HG03097 (cell line): ENCODE data around the gene CT47C1.

Source experiments
- ATAC-seq: cut with Tn5 transposase; IDR thresholded peaks from one replicate; pipeline ENCODE4 v1.9.1; 2021; ENCODE audit not compliant: unreplicated experiment, low FRiP score

Gene CT47C1

GRCh38 chrX:119073200-119073905, 560 bp downstream of the CT47C1 start:
- ATAC-seq, result no peak

DNA sequence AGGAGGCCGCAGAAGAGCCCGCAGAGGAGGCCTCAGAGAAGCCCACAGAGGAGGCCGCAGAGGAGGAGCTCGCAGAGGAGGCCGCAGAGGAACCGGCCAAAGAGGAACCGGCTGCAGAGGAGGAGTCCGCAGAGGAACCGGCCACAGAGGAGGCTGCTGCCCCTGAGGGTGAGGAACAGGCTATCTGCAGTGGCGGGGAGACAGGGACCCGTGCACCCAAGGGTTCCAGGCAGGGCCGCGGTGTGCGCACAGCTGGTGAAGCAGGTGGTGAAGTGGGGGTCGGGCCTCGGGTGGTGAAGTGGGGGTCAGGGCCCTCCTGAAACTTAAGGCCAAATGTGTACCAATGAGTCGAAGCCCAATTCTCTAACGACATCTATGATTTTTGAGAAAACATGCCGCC, 1.1 kb downstream of the CT47C1 start:
- no peak for ATAC-seq

GRCh38 chrX:119075270-119076025, 2.7 kb downstream of the CT47C1 start:
- no peak for ATAC-seq

DNA sequence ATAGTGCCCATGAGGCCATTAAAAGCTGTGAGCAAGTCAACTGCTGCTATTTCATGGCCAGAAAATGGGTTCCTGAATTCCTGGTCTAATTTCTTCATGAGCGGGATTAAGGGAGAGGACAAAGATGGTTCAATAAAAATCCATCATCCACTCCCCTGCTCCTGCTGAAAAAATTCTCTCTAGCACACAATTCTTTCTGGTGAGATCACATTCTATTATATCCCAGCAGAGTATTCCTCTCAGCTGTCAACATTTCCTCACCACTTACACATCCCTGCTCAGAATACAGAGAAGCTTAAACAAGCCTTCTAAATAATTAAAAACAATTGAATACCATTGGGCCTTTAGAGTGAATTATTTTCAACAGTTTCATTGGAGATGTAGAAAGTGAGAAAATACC, 9.5 kb downstream of the CT47C1 start:
- ATAC-seq, result no peak

- ATAC-seq, result no peak
Measured at GRCh38 chrX:119084766-119085165, 12.0 kb downstream of the CT47C1 start.

DNA sequence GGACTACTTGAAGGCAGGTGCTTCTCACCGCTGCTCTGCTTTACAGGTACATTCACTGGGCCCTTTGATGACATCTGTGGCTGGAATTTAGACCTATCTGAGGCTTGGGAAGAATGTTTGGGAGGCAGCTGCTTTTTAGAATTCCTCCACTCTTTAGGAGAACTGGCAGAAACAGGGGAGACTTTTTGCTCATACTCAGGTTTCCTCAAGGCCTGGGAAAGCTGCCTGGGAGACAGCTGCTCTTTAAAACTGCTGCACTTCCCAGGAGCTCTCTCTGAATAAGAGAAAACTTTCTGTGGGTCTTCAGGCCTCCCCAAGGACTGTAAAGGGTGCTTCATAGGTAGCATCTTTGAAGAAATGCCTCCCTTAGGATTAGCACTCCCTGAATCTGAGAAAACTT, 14.3 kb downstream of the CT47C1 start:
- no peak for ATAC-seq

DNA sequence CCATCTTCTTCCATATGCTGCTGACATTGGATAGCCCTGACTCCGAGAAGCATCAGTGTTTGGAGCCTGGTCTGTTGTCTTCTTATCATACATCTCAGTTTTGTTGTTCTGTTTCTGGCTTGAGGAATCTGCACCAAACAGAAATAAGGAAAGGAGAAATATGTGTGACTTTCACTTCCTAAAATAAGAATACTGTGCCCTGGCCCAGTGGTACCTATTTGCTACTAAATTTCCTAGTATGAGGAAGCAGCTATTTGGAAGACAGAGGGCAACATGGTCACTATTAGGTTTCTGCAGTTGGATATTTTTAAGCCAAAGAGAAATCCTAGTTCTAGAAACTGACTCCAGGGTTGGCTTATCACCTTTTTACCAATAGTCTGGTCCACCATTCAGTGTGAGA, 16.8 kb downstream of the CT47C1 start:
- no peak for ATAC-seq

GRCh38 chrX:119090627-119091026, 17.8 kb downstream of the CT47C1 start:
- ATAC-seq, result no peak

DNA sequence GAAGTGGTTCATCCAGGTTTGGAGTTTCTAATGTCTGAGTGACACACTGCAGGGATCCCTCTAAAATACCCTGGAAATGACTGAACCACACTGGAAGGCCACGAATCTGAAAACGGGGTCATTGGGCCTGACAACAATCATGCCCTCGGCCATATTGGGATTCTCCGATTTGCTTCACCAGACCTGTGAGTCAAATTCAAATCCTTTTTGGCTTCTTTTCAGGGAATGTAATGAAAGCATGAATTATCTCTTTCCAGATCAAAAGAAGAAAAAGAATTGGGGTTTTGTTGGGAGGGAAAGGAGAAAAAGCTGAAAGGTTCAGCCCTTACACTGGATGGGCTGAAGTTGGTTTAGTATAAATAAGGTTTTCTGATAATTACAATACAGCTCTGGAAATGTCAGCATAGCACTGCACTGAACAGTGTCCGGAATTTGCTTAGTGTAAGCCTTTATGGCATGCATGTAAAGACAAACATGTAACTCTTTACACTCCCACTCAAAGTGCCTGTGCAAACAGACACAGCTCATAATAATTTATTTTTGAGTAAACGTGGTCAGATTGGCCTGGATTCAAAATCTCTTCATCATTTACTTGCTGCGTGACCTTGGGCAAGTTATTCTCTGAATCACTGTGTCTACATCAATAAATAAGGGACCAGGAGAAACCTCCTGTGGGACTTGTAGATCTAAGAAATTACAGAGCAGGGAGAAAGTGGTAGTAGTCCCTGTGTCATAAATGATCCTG, 21.4 kb downstream of the CT47C1 start:
- ATAC-seq, result no peak

GRCh38 chrX:119094819-119095218, 22.0 kb downstream of the CT47C1 start:
- ATAC-seq, result no peak

DNA sequence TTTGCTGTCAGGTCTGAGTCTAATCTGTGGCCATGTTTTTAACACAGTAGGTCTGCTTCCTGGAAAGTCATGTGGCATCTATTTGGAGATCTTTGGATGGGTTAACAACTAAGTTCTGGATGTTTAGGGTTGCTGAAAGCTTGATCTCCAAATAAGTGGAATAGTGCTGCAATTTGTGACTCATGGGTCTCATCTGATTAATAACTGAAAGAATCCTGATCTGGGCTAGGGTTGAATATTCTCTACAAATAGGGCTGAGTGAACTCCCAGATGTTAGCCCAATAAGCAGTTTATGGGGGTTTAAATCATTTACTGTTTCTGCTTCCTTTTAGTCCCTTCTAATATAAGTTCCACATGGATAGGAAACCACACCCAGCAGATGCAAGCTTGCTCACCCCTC, 23.1 kb downstream of the CT47C1 start:
- ATAC-seq, result no peak

DNA sequence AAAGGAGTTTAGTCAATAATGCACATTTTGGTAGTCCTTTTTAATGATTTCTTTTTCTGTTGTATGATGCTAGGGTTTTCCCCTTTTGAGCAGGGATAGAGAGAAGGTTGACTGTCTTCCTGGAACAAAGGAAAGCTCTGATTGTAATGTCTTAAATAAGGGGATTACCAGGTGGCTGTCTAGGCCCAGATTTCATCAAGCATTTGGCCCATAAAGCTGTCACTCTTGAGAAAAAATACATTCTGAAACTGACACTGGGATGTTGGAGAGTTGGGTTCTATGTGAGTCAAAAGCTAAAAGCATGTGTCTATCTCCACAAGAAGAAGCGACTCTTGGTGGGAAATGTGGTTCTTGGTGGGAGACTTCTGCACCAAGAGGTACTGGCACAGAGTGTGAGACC, 28.4 kb downstream of the CT47C1 start:
- no peak for ATAC-seq

DNA sequence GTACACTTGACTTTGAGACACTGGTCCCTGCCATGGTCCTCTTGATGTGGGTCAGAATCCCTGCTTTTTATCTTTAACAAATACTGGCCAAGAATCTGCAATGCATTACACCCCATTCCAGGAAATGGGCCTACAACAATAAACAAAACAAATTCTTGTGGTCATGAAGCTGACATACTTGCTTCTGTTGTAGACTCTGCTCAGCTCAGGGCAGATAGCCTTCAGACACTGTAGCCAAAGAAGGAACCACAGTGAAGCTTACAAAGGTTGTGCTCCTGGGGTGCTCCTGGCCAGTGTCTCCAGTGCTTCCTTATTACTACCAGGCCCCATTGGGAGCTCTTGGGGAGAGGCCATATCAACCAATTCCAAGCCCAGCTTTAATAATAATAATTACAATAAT, 33.0 kb downstream of the CT47C1 start:
- ATAC-seq, result no peak

- ATAC-seq, result no peak
Measured at GRCh38 chrX:119107206-119107605, 34.4 kb downstream of the CT47C1 start.

- ATAC-seq, result peak; percentile 73
Measured at GRCh38 chrX:119118780-119119395, 46.1 kb downstream of the CT47C1 start.

- no peak for ATAC-seq
Measured at GRCh38 chrX:119121341-119121740, 48.5 kb downstream of the CT47C1 start.
